ENCODE data around the gene ASCC1.

DNA sequence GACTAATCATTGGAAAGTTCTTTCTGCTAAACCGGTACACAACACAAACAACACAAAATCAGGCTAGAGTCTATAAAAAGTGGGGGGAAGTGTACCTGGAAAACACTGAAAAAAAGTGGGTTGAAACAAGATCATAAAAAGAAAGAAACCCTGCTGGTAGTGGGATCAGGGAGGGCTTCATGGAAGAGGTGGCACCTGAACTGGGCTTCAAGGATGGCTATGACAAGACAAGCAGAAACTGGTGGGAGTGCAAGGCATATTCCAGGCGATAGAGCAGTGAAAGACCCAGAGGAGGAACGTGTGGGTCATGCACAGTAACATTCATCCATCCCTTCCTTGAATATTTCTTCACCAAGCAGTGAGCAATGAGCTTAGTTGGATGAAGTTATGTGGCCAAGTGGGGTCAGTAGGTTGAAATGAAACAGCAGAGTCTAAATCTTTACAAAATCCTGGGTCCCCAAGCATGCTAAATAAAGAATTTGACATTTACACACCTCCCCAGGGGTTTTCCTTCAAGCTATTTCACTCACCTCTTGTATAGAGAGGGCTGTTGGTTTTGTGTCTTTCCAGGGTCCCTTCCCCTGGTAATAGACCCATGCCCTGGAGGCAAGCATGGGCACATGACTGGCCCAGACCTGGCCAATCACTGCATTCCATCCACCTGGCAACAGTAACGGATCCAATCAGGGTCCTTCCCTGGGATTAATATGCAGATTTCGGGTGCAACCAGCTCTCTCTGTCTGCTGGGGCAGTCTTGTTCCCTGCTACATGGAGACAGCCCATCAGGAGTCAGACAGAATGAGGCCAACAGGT is 165.9 kb downstream of the ASCC1 start:
- TF ChIP-seq MAZ (IDR thresholded peaks at IDR 0.05; ENCODE audit: borderline replicate concordance, low read depth, low read length) (no peak), RCOR1 (IDR thresholded peaks at IDR 0.05; ENCODE audit: low read depth, low read length) (no peak), POLR2A (IDR thresholded peaks at IDR 0.05; ENCODE audit: low read length) (no peak), HDAC2 (IDR thresholded peaks at IDR 0.05) (no peak), ZC3H11A (IDR thresholded peaks at IDR 0.05) (no peak), FOSL2 (IDR thresholded peaks at IDR 0.05) (no peak), FOSL2 (CRISPR knock-in tag; IDR thresholded peaks at IDR 0.05) (no peak), CHD2 (IDR thresholded peaks at IDR 0.05; ENCODE audit: low read length, partially characterized antibody) (no peak), KDM1A (IDR thresholded peaks at IDR 0.05; ENCODE audit: low read depth) (no peak), MAFK (IDR thresholded peaks at IDR 0.05; ENCODE audit: partially characterized antibody) (no peak), SMC3 (IDR thresholded peaks at IDR 0.05) (no peak)
- TF ChIP-seq, protein P1, sequence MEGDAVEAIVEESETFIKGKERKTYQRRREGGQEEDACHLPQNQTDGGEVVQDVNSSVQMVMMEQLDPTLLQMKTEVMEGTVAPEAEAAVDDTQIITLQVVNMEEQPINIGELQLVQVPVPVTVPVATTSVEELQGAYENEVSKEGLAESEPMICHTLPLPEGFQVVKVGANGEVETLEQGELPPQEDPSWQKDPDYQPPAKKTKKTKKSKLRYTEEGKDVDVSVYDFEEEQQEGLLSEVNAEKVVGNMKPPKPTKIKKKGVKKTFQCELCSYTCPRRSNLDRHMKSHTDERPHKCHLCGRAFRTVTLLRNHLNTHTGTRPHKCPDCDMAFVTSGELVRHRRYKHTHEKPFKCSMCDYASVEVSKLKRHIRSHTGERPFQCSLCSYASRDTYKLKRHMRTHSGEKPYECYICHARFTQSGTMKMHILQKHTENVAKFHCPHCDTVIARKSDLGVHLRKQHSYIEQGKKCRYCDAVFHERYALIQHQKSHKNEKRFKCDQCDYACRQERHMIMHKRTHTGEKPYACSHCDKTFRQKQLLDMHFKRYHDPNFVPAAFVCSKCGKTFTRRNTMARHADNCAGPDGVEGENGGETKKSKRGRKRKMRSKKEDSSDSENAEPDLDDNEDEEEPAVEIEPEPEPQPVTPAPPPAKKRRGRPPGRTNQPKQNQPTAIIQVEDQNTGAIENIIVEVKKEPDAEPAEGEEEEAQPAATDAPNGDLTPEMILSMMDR (IDR thresholded peaks at IDR 0.05) = no peak
- TF ChIP-seq, protein P2, sequence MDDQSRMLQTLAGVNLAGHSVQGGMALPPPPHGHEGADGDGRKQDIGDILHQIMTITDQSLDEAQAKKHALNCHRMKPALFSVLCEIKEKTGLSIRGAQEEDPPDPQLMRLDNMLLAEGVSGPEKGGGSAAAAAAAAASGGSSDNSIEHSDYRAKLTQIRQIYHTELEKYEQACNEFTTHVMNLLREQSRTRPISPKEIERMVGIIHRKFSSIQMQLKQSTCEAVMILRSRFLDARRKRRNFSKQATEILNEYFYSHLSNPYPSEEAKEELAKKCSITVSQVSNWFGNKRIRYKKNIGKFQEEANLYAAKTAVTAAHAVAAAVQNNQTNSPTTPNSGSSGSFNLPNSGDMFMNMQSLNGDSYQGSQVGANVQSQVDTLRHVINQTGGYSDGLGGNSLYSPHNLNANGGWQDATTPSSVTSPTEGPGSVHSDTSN (IDR thresholded peaks at IDR 0.05) = no peak
